H9 (cell line): ENCODE results near the gene SNTG2. TPM values are rescaled to one million over a fixed set of nuclear protein-coding genes. Genes with fewer than 3 reads are reported as not detected.

Experiments used
- DNase-seq: peaks from one replicate; pipeline ENCODE4 v3.0.0-alpha.2; 2017
- H2AFZ ChIP-seq: one replicate; pipeline ENCODE4 v1.6.1; 2013; ENCODE audit warnings: mild to moderate bottlenecking, low read length, control low read depth, moderate library complexity
- H2AK5ac ChIP-seq: 2 replicates; pipeline ENCODE4 v1.6.1; 2013; ENCODE audit warnings: low read length, control low read depth, mixed read lengths; ENCODE audit not compliant: insufficient read length
- H2BK120ac ChIP-seq: one replicate; pipeline ENCODE4 v1.6.1; 2013; ENCODE audit warnings: low read depth, mild to moderate bottlenecking, low read length, control low read depth, inconsistent platforms; ENCODE audit not compliant: poor library complexity, severe bottlenecking
- H2BK12ac ChIP-seq: 2 replicates; pipeline ENCODE4 v1.6.1; 2013; ENCODE audit warnings: low read length, control low read depth, mixed read lengths, low read depth; ENCODE audit not compliant: insufficient read length
- H2BK15ac ChIP-seq: 2 replicates; pipeline ENCODE4 v1.6.1; 2013; ENCODE audit warnings: low read depth, low read length, control low read depth
- H2BK20ac ChIP-seq: one replicate; pipeline ENCODE4 v1.6.1; 2013; ENCODE audit warnings: low read depth, mild to moderate bottlenecking, low read length, control low read depth, inconsistent platforms; ENCODE audit not compliant: poor library complexity, severe bottlenecking
- H2BK5ac ChIP-seq: 2 replicates; pipeline ENCODE4 v1.6.1; 2013; ENCODE audit warnings: low read length, control low read depth, mixed read lengths; ENCODE audit not compliant: insufficient read length
- H3K14ac ChIP-seq: 2 replicates; pipeline ENCODE4 v1.6.1; 2013; ENCODE audit warnings: low read length, control low read depth; ENCODE audit not compliant: insufficient read depth
- H3K18ac ChIP-seq: 2 replicates; pipeline ENCODE4 v1.6.1; 2013; ENCODE audit warnings: low read depth, mild to moderate bottlenecking, mixed read lengths, low read length, control low read depth; ENCODE audit not compliant: insufficient read length
- H3K23ac ChIP-seq: 2 replicates; pipeline ENCODE4 v1.6.1; 2013; ENCODE audit warnings: low read length, control low read depth, mixed read lengths, low read depth; ENCODE audit not compliant: insufficient read length
- H3K23me2 ChIP-seq: 2 replicates; pipeline ENCODE4 v1.6.1; 2013; ENCODE audit warnings: low read depth, mild to moderate bottlenecking, mixed read lengths, low read length, control low read depth; ENCODE audit not compliant: insufficient read length, poor library complexity, severe bottlenecking
- H3K27ac ChIP-seq: 2 replicates; pipeline ENCODE4 v1.5.1; 2013; ENCODE audit warnings: low read length, control low read depth, mixed read lengths, low read depth; ENCODE audit not compliant: insufficient read length
- H3K27me3 ChIP-seq: 2 replicates; pipeline ENCODE4 v1.6.1; 2013; ENCODE audit warnings: low read length, control low read depth, inconsistent platforms; ENCODE audit not compliant: insufficient read depth
- H3K4ac ChIP-seq: 2 replicates; pipeline ENCODE4 v1.6.1; 2013; ENCODE audit warnings: low read depth, mild to moderate bottlenecking, control low read depth, inconsistent platforms, low read length, moderate library complexity
- H3K4me1 ChIP-seq: 2 replicates; pipeline ENCODE4 v1.6.1; 2013; ENCODE audit warnings: low read length, control low read depth, inconsistent platforms; ENCODE audit not compliant: insufficient read depth
- H3K4me2 ChIP-seq: 2 replicates; pipeline ENCODE4 v1.6.1; 2013; ENCODE audit warnings: low read length, control low read depth, mixed read lengths; ENCODE audit not compliant: insufficient read length, insufficient read depth
- H3K56ac ChIP-seq: 2 replicates; pipeline ENCODE4 v1.6.1; 2013; ENCODE audit warnings: low read depth, mild to moderate bottlenecking, mixed read lengths, low read length, control low read depth; ENCODE audit not compliant: insufficient read length
- H3K79me1 ChIP-seq: 2 replicates; pipeline ENCODE4 v1.6.1; 2013; ENCODE audit warnings: low read depth, mild to moderate bottlenecking, moderate library complexity, low read length, control low read depth, inconsistent platforms; ENCODE audit not compliant: insufficient read depth, poor library complexity, severe bottlenecking
- H3K79me2 ChIP-seq: 2 replicates; pipeline ENCODE4 v1.6.1; 2013; ENCODE audit warnings: low read length, control low read depth, inconsistent platforms; ENCODE audit not compliant: insufficient read depth
- H3K9ac ChIP-seq: 2 replicates; pipeline ENCODE4 v1.6.1; 2013; ENCODE audit warnings: low read length, control low read depth, mixed read lengths; ENCODE audit not compliant: insufficient read length; ENCODE audit errors: extremely low read depth
- H3K9me3 ChIP-seq: one replicate; pipeline ENCODE4 v1.6.1; 2013; ENCODE audit warnings: low read depth, low read length, inconsistent platforms; ENCODE audit not compliant: control insufficient read depth
- H3T11ph ChIP-seq: one replicate; pipeline ENCODE4 v1.6.1; 2013; ENCODE audit warnings: mild to moderate bottlenecking, low read length, control low read depth, inconsistent platforms
- H4K20me1 ChIP-seq: one replicate; pipeline ENCODE4 v1.6.1; 2013; ENCODE audit not compliant: control insufficient read depth, insufficient read length, insufficient read depth
- H4K5ac ChIP-seq: 2 replicates; pipeline ENCODE4 v1.6.1; 2013; ENCODE audit warnings: low read depth, mild to moderate bottlenecking, mixed read lengths, low read length, control low read depth; ENCODE audit not compliant: insufficient read length
- H4K8ac ChIP-seq: replicated peaks from 2 replicates; pipeline ENCODE4 v1.6.1; 2013; ENCODE audit warnings: low read length, control low read depth, mixed read lengths, low read depth; ENCODE audit not compliant: insufficient read length
- H4K91ac ChIP-seq: 2 replicates; pipeline ENCODE4 v1.6.1; 2013; ENCODE audit warnings: low read depth, mild to moderate bottlenecking, moderate library complexity, mixed read lengths, low read length, control low read depth; ENCODE audit not compliant: insufficient read length
- H3K27ac Mint-ChIP-seq, 3 experiments: 2 replicates in 2 of 3; 3 replicates in 1 of 3; pipeline ENCODE4 v1.8.0; 2020 to 2021; ENCODE audit warnings: mixed read lengths in 3 of 3, mild to moderate bottlenecking in 1 of 3, moderate library complexity in 1 of 3
- H3K27me3 Mint-ChIP-seq: 2 replicates; pipeline ENCODE4 v1.8.0; 2021; ENCODE audit warnings: low read depth, mild to moderate bottlenecking, moderate library complexity, mixed read lengths
- H3K36me3 Mint-ChIP-seq, 3 experiments: 2 replicates in 2 of 3; 3 replicates in 1 of 3; pipeline ENCODE4 v1.8.0; 2020 to 2021; ENCODE audit warnings: low read depth in 3 of 3, mixed read lengths in 3 of 3; ENCODE audit not compliant: insufficient read depth in 1 of 3
- H3K4me1 Mint-ChIP-seq, 2 experiments: 2 replicates each; pipeline ENCODE4 v1.8.0; 2020; ENCODE audit warnings: mixed read lengths in 2 of 2
- H3K4me3 Mint-ChIP-seq, 2 experiments: 2 replicates in 1 of 2; 3 replicates in 1 of 2; pipeline ENCODE4 v1.8.0; 2020 to 2021; ENCODE audit warnings: mild to moderate bottlenecking in 2 of 2, mixed read lengths in 2 of 2, moderate library complexity in 1 of 2
- H3K9me3 Mint-ChIP-seq, 2 experiments: 2 replicates in 1 of 2; 3 replicates in 1 of 2; pipeline ENCODE4 v1.8.0; 2020; ENCODE audit warnings: mild to moderate bottlenecking in 2 of 2, mixed read lengths in 2 of 2, moderate library complexity in 1 of 2
- CTCF ChIP-seq: fragments of 200-600 bp; sonication (generic); conservative IDR thresholded peaks from 3 replicates; pipeline ENCODE4 v1.8.0; 2021; ENCODE audit warnings: antibody characterized with exemption, mild to moderate bottlenecking
- WGBS: extraction: QIAGEN DNeasy Blood & Tissue Kit; methylation state at CpG from one replicate; pipeline ENCODE4 v1.1.7; 2013; ENCODE audit warnings: missing lambda C conversion rate, low lambda C conversion rate, mixed read lengths; ENCODE audit not compliant: insufficient read length; ENCODE audit errors: extremely low coverage; 5-methylcytosine and 5-hydroxymethylcytosine counted together
- total RNA-seq: library from RNA; stranded (reverse); gene quantifications from 2 replicates; pipeline ENCODE4 v1.2.1, GENCODE V29; 2021

SNTG2 gene
- total RNA-seq, 1 experiment from 2014 or later: 13.2 TPM

- Histone ChIP-seq H2BK12ac (no peak overlapping the region), H2BK120ac (no peak overlapping the region), H3K4me1 (no peaks in the 10 kb centered on the region), H2BK15ac (no peak overlapping the region), H2BK5ac (no peak overlapping the region), H3K56ac (no peak overlapping the region), H4K91ac (no peak overlapping the region), H2AFZ (no peak overlapping the region), H4K20me1 (peaks cover 3% of the 10 kb centered on the region), H2BK20ac (no peak overlapping the region), H3K9me3 (no peaks in the 10 kb centered on the region), H3K9ac (no peak overlapping the region), H3K14ac (no peak overlapping the region), H3K27me3 (no peaks in the 10 kb centered on the region), H3K79me1 (no peaks in the 10 kb centered on the region), H3K4ac (no peak overlapping the region), H3K79me2 (0 out of 2 replicates have a peak, but pooled peaks cover 2% of the 10 kb centered on the region), H4K8ac (no peak overlapping the region), H3K18ac (no peak overlapping the region), H2AK5ac (no peak overlapping the region), H3K4me2 (no peak overlapping the region), H4K5ac (no peak overlapping the region), H3K27ac (no peak overlapping the region), H3T11ph (no peak overlapping the region), H3K23me2 (no peaks in the 10 kb centered on the region), H3K23ac (no peak overlapping the region)
- Mint-ChIP-seq H3K4me3 (no peak overlapping the region), H3K27ac (peak overlapping the region in 1 of 3 experiments; percentile 81; a peak in 2 of 7 replicates), H3K27me3 (no peaks in the 10 kb centered on the region; the same call in 1 of the 2 replicates), H3K4me1 (no peaks in the 10 kb centered on the region), H3K36me3 (peaks cover 4 to 14% (median 13%) of the 10 kb centered on the region in 3 experiments; a peak in 5 of 7 replicates), H3K9me3 (no peaks in the 10 kb centered on the region)
- WGBS: no CpG with 5 or more reads among the region's 15 CpGs
- no peak for DNase-seq
- no peak for TF ChIP-seq CTCF
Measured at GRCh38 chr2:1157107-1157506, 206.5 kb downstream of the SNTG2 start.
